OCI-LY3 (cell line): Measurements from ENCODE around the gene TMC7.

Experiments
- CTCF ChIP-seq: fragments of 200-600, 300-600 bp; sonication (generic); IDR thresholded peaks from 2 replicates; pipeline ENCODE4 v1.5.1; 2014; ENCODE audit warnings: antibody characterized with exemption, low read length, low read depth
- EZH2phosphoT487 ChIP-seq: fragments of 200-600 bp; shearing (Covaris generic); IDR thresholded peaks from 2 replicates; pipeline ENCODE4 v1.6.1; 2018; ENCODE audit warnings: antibody characterized with exemption, mixed run types, low read depth

- TF ChIP-seq CTCF (no peak), EZH2phosphoT487 (no peak)
These were observed 43.7 kb downstream of the TMC7 start for GRCh38 chr16:19027416-19027815.
